HCT116 (cell line): ENCODE results near the gene UBR3.

Source experiments
- POLR2AphosphoS5 ChIP-seq: IDR thresholded peaks from 2 replicates; pipeline ENCODE4 v1.6.1; 2011; ENCODE audit warnings: mild to moderate bottlenecking, low read depth, low read length, moderate library complexity
- TF ChIP-seq, protein P1 (sequence below), 3 experiments: fragments of 200-600 bp in 1 of 3; sonication (generic) in 1 of 3; IDR thresholded peaks in 2 of 3; conservative IDR thresholded peaks in 1 of 3; 2 replicates each; pipeline ENCODE4 v1.5.1; 2012 to 2017; ENCODE audit warnings: low read depth in 2 of 3, low read length in 2 of 3, antibody characterized with exemption in 1 of 3, borderline replicate concordance in 1 of 3, control low read depth in 1 of 3, mild to moderate bottlenecking in 1 of 3, mixed read lengths in 1 of 3, mixed run types in 1 of 3, moderate library complexity in 1 of 3; ENCODE audit not compliant: insufficient read depth in 1 of 3

GRCh38 chr2:170047331-170048065 is 220.2 kb downstream of the UBR3 start:
- TF ChIP-seq, protein P1, sequence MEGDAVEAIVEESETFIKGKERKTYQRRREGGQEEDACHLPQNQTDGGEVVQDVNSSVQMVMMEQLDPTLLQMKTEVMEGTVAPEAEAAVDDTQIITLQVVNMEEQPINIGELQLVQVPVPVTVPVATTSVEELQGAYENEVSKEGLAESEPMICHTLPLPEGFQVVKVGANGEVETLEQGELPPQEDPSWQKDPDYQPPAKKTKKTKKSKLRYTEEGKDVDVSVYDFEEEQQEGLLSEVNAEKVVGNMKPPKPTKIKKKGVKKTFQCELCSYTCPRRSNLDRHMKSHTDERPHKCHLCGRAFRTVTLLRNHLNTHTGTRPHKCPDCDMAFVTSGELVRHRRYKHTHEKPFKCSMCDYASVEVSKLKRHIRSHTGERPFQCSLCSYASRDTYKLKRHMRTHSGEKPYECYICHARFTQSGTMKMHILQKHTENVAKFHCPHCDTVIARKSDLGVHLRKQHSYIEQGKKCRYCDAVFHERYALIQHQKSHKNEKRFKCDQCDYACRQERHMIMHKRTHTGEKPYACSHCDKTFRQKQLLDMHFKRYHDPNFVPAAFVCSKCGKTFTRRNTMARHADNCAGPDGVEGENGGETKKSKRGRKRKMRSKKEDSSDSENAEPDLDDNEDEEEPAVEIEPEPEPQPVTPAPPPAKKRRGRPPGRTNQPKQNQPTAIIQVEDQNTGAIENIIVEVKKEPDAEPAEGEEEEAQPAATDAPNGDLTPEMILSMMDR (IDR thresholded peaks at IDR 0.05 in 2 of 3, conservative IDR thresholded peaks at IDR 0.05 in 1 of 3; ENCODE audit: borderline replicate concordance in 1 of 3, insufficient read depth in 1 of 3, low read depth in 2 of 3, low read length in 2 of 3), result no peak
- TF ChIP-seq POLR2AphosphoS5, result no peak
